22Rv1 (cell line): ENCODE data around the gene CELF2.

Source experiments
- ZFX ChIP-seq: fragments of 450-650 bp; IDR thresholded peaks from 2 replicates; pipeline ENCODE4 v1.6.1; 2017; ENCODE audit warnings: antibody characterized with exemption, borderline replicate concordance
- TF ChIP-seq, protein P1 (sequence below): fragments of 450-650 bp; IDR thresholded peaks from 2 replicates; pipeline ENCODE4 v1.5.1; 2017; ENCODE audit warnings: mild to moderate bottlenecking

DNA sequence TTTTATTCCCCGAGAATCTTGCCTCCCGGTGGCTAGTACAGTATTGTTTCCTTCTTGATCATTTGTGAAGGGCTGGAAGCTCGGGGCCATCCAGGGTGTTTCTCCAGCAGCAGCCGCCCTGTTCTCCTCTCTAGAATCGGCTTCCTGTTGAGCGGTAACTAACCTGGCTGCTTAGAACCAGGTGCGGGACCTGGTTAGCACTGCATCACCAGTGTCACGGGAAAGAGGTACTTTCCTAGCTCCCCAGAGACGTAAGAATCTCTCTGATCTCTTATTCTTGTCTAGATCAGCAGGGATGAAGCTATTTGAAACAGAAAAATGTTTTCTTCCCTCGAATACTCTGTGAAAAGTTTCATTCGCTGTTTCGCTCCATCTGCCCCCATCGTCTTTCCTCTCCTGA, 239.2 kb downstream of the CELF2 start:
- TF ChIP-seq, protein P1, sequence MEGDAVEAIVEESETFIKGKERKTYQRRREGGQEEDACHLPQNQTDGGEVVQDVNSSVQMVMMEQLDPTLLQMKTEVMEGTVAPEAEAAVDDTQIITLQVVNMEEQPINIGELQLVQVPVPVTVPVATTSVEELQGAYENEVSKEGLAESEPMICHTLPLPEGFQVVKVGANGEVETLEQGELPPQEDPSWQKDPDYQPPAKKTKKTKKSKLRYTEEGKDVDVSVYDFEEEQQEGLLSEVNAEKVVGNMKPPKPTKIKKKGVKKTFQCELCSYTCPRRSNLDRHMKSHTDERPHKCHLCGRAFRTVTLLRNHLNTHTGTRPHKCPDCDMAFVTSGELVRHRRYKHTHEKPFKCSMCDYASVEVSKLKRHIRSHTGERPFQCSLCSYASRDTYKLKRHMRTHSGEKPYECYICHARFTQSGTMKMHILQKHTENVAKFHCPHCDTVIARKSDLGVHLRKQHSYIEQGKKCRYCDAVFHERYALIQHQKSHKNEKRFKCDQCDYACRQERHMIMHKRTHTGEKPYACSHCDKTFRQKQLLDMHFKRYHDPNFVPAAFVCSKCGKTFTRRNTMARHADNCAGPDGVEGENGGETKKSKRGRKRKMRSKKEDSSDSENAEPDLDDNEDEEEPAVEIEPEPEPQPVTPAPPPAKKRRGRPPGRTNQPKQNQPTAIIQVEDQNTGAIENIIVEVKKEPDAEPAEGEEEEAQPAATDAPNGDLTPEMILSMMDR = no peak
- no peak for TF ChIP-seq ZFX
